HepG2 (cell line): ENCODE results near the gene GLYATL1B. TPM values are rescaled to one million over a fixed set of nuclear protein-coding genes. Genes with fewer than 3 reads are reported as not detected.

ENCODE experiments used
- ATAC-seq: fragments of 200-7000 bp; cut with Tn5 transposase; 3 replicates; pipeline ENCODE4 v1.9.1; 2020; ENCODE audit warnings: mild to moderate bottlenecking, moderate library complexity
- BruUV-seq: library from RNA; stranded (reverse); fragments of 400-500 nt; replicated peaks from 2 replicates; lab custom pipeline; 2021; lab: Mats Ljungman, UMichigan
- CTCF ChIA-PET: fragments of 300-600 bp; formaldehyde crosslinking; extraction: SDS; loops from one replicate; lab custom pipeline; 2021; ENCODE audit warnings: low total read pairs, inconsistent platforms, low intra/inter-chr PET ratio; lab: Yijun Ruan, JAX
- POLR2A ChIA-PET: fragments of 350-600 bp; sonication (Branson Sonifier 250); formaldehyde crosslinking; loops from one replicate; lab custom pipeline; 2020; ENCODE audit warnings: antibody characterized with exemption, inconsistent platforms; lab: Yijun Ruan, JAX
- DNase-seq: peaks from one replicate; pipeline ENCODE4 v3.0.0-alpha.2; 2015; ENCODE audit warnings: low spot score
- FAIRE-seq: peaks from 3 replicates; lab custom pipeline; 2011; peaks lifted over from hg19 to GRCh38; lab: Jason Lieb, UNC
- H2AFZ ChIP-seq: one replicate; pipeline ENCODE4 v1.6.1; 2011; ENCODE audit warnings: low read length, inconsistent platforms
- H3K27ac ChIP-seq: fragments of 300-600 bp; 3 replicates; pipeline ENCODE4 v1.8.0; 2011; ENCODE audit warnings: mixed run types, mild to moderate bottlenecking, mixed read lengths, low read length, inconsistent platforms; ENCODE audit not compliant: insufficient read depth; ENCODE audit errors: extremely low read length
- H3K27me3 ChIP-seq, 2 experiments: fragments of 200-600 bp in 1 of 2; 2 replicates in 1 of 2; 3 replicates in 1 of 2; pipeline versions ENCODE4 v1.6.0 to v1.8.0; 2011; ENCODE audit warnings: low read length in 2 of 2, mild to moderate bottlenecking in 2 of 2, moderate library complexity in 2 of 2, inconsistent platforms in 1 of 2; ENCODE audit not compliant: insufficient read depth in 2 of 2, control insufficient read depth in 1 of 2
- H3K36me3 ChIP-seq, 2 experiments: fragments of 200-600 bp in 1 of 2; replicated peaks in 1 of 2; 2 replicates in 1 of 2; 3 replicates in 1 of 2; pipeline versions ENCODE4 v1.5.1 to v1.8.0; 2011; ENCODE audit warnings: low read length in 2 of 2, inconsistent platforms in 1 of 2; ENCODE audit not compliant: insufficient read depth in 2 of 2, control insufficient read depth in 1 of 2
- H3K4me1 ChIP-seq: 2 replicates; pipeline ENCODE4 v1.5.1; 2012; ENCODE audit warnings: low read length, inconsistent platforms; ENCODE audit not compliant: insufficient read depth
- H3K4me2 ChIP-seq: 2 replicates; pipeline ENCODE4 v1.6.0; 2011; ENCODE audit warnings: low read depth, low read length, inconsistent platforms
- H3K4me3 ChIP-seq, 3 experiments: fragments of 200-600 bp in 1 of 3; sonication (generic), shearing (Covaris generic) in 1 of 3; replicated peaks in 1 of 3; 2 replicates each; pipeline ENCODE4 v1.5.1; 2011 to 2016; ENCODE audit warnings: low read length in 3 of 3, inconsistent platforms in 2 of 3, low read depth in 2 of 3, mild to moderate bottlenecking in 2 of 3, control low read depth in 1 of 3, mixed read lengths in 1 of 3; ENCODE audit not compliant: insufficient read depth in 1 of 3
- H3K79me2 ChIP-seq: one replicate; pipeline ENCODE4 v1.6.1; 2011; ENCODE audit warnings: low read length, inconsistent platforms; ENCODE audit not compliant: insufficient read depth
- H3K9ac ChIP-seq: 2 replicates; pipeline ENCODE4 v1.6.0; 2011; ENCODE audit warnings: mild to moderate bottlenecking, low read depth, low read length, inconsistent platforms; ENCODE audit not compliant: insufficient read depth
- H3K9me3 ChIP-seq: 2 replicates; pipeline ENCODE4 v1.5.1; 2012; ENCODE audit warnings: mild to moderate bottlenecking, low read length
- H4K20me1 ChIP-seq: 2 replicates; pipeline ENCODE4 v1.6.0; 2011; ENCODE audit warnings: inconsistent platforms, mild to moderate bottlenecking, low read length, moderate library complexity; ENCODE audit not compliant: insufficient read depth
- ATF1 ChIP-seq: IDR thresholded peaks from 2 replicates; pipeline ENCODE4 v1.6.1; 2016; ENCODE audit warnings: mild to moderate bottlenecking, control low read depth
- PTBP1 ChIP-seq: fragments of 200-400 bp; formaldehyde crosslinking; IDR thresholded peaks from 2 replicates; pipeline ENCODE4 v1.6.1; 2018; ENCODE audit warnings: low read length, low read depth; ENCODE audit not compliant: poor library complexity, severe bottlenecking
- TP53 ChIP-seq: sonication (generic); formaldehyde crosslinking; conservative IDR thresholded peaks from 2 replicates; pipeline ENCODE4 v1.4.0; 2020; ENCODE audit warnings: missing genetic modification reagents
- ZNF549 ChIP-seq: sonication (generic); formaldehyde crosslinking; IDR thresholded peaks from 2 replicates; pipeline ENCODE4 v1.5.0; 2020; ENCODE audit warnings: missing genetic modification reagents
- WGBS: methylation state at CpG from one replicate; pipeline ENCODE4 v1.1.6; 2017; ENCODE audit warnings: low lambda C conversion rate; 5-methylcytosine and 5-hydroxymethylcytosine counted together
- in situ Hi-C: cut with HindIII; loops from 2 replicates; pipeline ENCODE4 v1.10.0; 2017; ENCODE audit warnings: low pct_unique_long_range_greater_than_20kb; ENCODE audit not compliant: extremely low pct_ligation_motif_present
- intact Hi-C: fragments of 100-400 bp; cut with micrococcal nuclease; formaldehyde crosslinking; loops from one replicate; pipeline ENCODE4 v1.10.0; 2022; ENCODE audit not compliant: unreplicated experiment
- polyA plus RNA-seq, 8 experiments: library from polyadenylated mRNA; depleted of rRNA in 3 of 8; stranded (reverse) in 7 of 8; unstranded in 1 of 8; fragments of >200 nt; fragmentation: Illumina TruSeq in 4 of 8; extraction: Trizol in 4 of 8; gene quantifications; 2 replicates each; pipeline versions ENCODE4 v1.2.1 to v1.2.3, GENCODE V29; 2011 to 2016; ENCODE audit warnings: low read depth in 4 of 8, missing spikeins in 1 of 8, mixed read lengths in 1 of 8; ENCODE audit not compliant: insufficient read depth in 1 of 8
- total RNA-seq, 5 experiments: library from RNA; depleted of rRNA; stranded (reverse); fragments of >200 nt; fragmentation: Illumina TruSeq; extraction: Trizol; gene quantifications; 2 replicates each; pipeline ENCODE4 v1.2.3, GENCODE V29; 2016; ENCODE audit warnings: low read depth in 1 of 5
- TF ChIP-seq, protein P1 (sequence below): sonication (generic); formaldehyde crosslinking; IDR thresholded peaks from 2 replicates; pipeline ENCODE4 v1.4.0; 2020; ENCODE audit warnings: mild to moderate bottlenecking, missing genetic modification reagents

Gene GLYATL1B
- total and polyA plus RNA-seq, 2 of the 13 experiments (the other 11 are each of a cell fraction or from before 2014, with no cell fraction given): not detected

DNA sequence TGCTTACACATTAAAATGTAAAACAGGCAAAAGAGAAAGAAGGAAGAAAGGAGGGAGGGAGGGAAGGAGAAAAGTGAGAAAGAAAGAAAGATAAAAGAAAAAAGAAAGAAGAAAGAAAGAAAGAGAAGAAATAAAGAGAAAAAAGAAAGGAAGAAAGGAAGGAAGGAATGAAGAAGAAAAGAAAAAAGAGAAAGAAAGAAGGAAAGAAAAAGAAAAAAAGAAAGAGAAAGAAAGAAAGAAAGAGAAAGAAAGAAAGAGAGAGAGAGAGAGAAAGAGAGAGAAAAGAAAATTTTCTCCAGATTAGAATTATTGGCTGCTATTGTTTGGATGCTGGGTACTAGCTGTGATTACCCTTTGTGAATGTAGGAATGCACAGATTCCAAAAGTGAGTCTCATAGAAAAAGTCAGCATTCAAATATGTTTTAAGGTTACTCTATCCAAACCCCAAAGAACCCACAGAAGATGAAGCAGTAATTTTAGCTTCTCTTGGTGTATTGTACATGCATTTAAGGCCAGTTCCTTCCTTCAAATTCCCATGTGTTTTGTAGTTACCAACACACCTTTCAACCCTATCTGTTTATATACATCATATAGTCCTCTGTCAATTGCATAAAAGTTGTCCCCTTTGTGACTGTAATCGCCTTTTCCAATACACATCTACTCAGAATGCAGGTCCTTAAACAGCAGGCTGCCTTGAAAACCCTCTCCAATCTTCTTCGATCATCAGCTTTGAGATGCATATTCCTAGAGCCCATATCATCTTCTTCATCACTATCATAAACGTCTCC lies 55.8 kb downstream of the GLYATL1B start:
- no peaks in the 10 kb centered on the region for H3K79me2 ChIP-seq
- peak overlapping the region; percentile 58 for H3K9ac ChIP-seq
- H3K4me3 ChIP-seq: peak overlapping the region; percentile 79 to 82 (median 81)
- no peaks in the 10 kb centered on the region for H3K9me3 ChIP-seq
- POLR2A ChIA-PET: interaction anchor here (0.6 to 1.0 kb wide), 5 partner anchors 16 to 36 kb away, joined by 3 to 10 read pairs (median 4); partner anchors contain the start of genes DTX4 and FAM111B
- H3K36me3 ChIP-seq: no peaks in the 10 kb centered on the region
- BruUV-seq: TSS peak; percentile 87
- CTCF ChIA-PET: interaction anchor here (2.1 kb wide), 1 partner anchor 17 kb away, joined by 15 read pairs; no protein-coding TSS in a partner anchor
- H3K27ac ChIP-seq: peak overlapping the region; percentile 74
- ATAC-seq (no peak), DNase-seq (no peak), FAIRE-seq (no peak)
- no peaks in the 10 kb centered on the region for H4K20me1 ChIP-seq
- in situ Hi-C loops: no loop called here
- H3K27me3 ChIP-seq: no peaks in the 10 kb centered on the region
- 0 out of 2 replicates have a peak, but pooled peaks have one; percentile 25 for TF ChIP-seq ATF1 (CRISPR knock-in tag)
- TF ChIP-seq PTBP1: no peak
- 0 out of 2 replicates have a peak, but pooled peaks have one; percentile 6 for TF ChIP-seq ZNF549 (CRISPR knock-in tag)
- TF ChIP-seq TP53 (CRISPR knock-in tag): no peak
- TF ChIP-seq, protein P1, sequence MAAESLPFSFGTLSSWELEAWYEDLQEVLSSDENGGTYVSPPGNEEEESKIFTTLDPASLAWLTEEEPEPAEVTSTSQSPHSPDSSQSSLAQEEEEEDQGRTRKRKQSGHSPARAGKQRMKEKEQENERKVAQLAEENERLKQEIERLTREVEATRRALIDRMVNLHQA (CRISPR knock-in tag): no peak
- peak overlapping the region; percentile 79 for H3K4me2 ChIP-seq
- intact Hi-C loops: loop anchor here (1.0 to 10.0 kb wide), 2 partner anchors 16 to 63 kb away; no protein-coding TSS in a partner anchor
- peak overlapping the region; percentile 85 for H2AFZ ChIP-seq
- 0% methylated on average over 3 of the region's 3 CpGs for WGBS
- peaks cover 46% of the 10 kb centered on the region for H3K4me1 ChIP-seq
